ENCODE results near the gene RNF19B. TPM values are rescaled to one million over a fixed set of nuclear protein-coding genes. Genes with fewer than 3 reads are reported as not detected.

Gene RNF19B
- total and polyA plus RNA-seq, 10 of the 15 experiments (the other 5 are each of a cell fraction or from before 2014, with no cell fraction given) = 2.8 to 32.6 (median 16.6) TPM

GRCh38 chr1:32917521-32917920, 47.1 kb downstream of the RNF19B start (continued):
- no peak for TF ChIP-seq CUX1 (IDR thresholded peaks at IDR 0.05; ENCODE audit: insufficient replicate concordance, low read depth, low read length)
- peak; percentile 59 for TF ChIP-seq RUNX3 (IDR thresholded peaks at IDR 0.05; ENCODE audit: low read length)
- TF ChIP-seq, protein P1, sequence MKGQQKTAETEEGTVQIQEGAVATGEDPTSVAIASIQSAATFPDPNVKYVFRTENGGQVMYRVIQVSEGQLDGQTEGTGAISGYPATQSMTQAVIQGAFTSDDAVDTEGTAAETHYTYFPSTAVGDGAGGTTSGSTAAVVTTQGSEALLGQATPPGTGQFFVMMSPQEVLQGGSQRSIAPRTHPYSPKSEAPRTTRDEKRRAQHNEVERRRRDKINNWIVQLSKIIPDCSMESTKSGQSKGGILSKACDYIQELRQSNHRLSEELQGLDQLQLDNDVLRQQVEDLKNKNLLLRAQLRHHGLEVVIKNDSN (IDR thresholded peaks at IDR 0.05; ENCODE audit: borderline replicate concordance, extremely low read length, insufficient read depth, low read depth, low read length) = no peak
- no peak for TF ChIP-seq FOXK2 (IDR thresholded peaks at IDR 0.05)
